GM18508 (cell line): Measurements from ENCODE around the gene GSPT2.
A peak's percentile ranks its signal among the peaks of the same experiment; 100 is the strongest.
"Not testable (repeated sequence)": the region's sequence is repeated elsewhere in the genome, so short reads cannot be mapped to it uniquely, and the experiment has no call there.

Source experiments
- ATAC-seq: cut with Tn5 transposase; IDR thresholded peaks from one replicate; pipeline ENCODE4 v1.9.1; 2021; ENCODE audit warnings: moderate number of reproducible peaks; ENCODE audit not compliant: insufficient read depth, unreplicated experiment

Gene GSPT2

DNA sequence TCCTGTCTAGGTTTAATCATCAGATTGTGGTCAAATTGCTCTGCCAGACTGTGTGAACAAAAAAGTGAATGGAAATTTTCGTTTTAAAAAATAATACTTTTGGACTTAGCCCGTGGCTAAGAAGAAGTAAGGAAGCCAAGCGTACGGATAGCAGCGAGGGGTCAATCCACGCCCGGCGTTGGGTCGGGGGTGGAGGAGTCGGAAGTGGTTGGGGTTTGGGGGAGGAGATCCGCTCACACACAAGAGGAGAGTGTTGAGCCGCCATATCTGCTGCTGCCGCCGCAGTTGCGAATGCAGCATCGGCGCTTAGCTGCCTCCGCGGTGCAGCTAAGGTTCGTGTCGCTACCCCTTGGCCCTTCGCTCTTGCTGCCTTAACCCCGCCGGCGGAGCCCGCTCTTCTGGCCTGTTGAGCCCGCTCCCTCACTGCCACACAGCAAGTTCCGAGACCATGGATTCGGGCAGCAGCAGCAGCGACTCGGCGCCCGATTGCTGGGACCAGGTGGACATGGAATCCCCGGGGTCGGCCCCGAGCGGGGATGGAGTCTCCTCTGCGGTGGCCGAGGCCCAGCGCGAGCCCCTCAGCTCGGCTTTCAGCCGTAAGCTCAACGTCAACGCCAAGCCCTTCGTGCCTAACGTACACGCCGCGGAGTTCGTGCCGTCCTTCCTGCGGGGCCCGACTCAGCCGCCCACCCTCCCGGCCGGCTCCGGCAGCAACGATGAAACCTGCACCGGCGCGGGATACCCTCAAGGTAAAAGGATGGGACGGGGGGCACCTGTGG, at the start of gene GSPT2:
GSPT2 (plus strand) TSS at position 264 of the 779 bp plus-strand sequence; CDS start at position 449, 185 bp downstream.
- peak; percentile 84 for ATAC-seq

DNA sequence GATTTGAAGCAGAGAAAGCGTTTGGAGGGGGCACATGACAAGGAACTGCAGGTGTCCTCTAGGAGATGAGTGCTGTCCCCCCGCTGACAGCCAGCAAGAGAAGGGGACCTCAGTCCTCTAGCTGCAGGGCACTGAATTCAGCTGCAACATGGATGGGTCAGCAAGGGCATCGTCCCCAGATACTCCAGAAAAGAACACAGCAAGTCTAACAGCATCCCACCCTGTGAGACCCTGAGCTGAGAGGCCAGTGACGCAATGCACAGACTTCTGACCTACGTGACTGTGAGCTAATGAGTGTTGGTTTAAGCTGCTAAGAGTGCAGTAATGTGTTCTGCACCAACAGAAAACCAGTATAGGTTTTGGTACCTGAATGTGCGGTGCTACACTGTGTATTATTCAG, 49.0 kb upstream of the GSPT2 start:
- no peak for ATAC-seq

DNA sequence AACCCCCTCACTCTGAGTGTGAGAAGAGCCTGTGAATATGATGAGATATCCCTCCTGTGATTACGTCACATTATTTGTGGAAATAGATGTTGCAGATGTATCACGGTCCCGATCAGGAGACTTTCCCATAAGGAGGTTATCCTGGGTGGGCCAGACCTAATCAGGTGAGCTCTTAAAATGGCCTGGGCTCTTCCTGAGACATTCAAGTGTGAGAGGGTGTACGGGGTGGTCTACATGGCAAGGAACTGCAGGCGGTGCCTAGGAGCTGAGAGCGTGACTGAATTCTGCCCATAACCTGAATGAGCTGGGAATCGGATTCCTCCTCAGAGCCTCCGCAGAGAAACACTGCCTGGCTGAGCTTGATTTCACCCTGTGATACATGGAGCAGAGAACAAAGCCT, 45.8 kb upstream of the GSPT2 start:
- no peak for ATAC-seq

DNA sequence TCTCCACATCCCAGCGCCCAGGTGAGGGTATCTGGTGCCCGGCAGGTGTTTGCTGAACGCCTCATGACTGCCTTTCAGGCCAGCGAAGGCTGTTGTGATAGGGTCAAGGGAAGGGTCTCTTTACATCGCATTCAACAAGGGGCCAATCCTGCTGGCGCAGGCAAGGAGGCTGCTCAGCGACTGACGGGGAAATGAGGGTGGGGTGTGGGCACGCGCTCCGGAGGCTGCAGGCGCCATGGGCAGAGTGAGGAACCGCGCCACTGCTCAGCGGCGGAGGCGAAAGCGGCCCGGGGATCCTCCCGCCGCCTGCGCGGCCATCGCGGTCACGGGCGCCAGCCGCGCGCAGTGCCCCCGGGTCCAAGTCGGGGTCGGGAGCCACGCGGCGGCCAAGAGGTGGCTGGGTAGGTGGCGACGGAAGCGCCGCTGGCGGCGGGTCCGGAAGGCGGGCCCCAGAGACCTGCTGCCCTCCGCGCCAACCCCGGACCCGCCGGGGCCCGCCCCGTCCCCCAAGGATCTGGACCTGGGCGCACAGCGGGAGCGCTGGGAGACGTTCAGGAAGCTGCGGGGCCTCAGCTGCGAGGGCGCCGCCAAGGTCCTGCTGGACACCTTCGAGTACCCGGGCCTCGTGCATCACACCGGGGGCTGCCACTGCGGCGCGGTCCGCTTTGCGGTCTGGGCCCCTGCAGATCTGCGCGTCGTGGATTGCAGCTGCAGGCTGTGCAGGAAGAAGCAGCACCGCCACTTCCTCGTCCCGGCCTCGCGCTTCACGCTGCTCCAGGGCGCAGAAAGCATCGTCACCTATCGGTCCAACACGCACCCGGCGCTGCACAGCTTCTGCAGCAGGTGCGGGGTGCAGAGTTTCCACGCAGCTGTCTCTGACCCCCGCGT, 32.7 kb upstream of the GSPT2 start, which contains the start of gene CENPVL1:
CENPVL1 (plus strand) TSS at position 236 of the 888 bp plus-strand sequence; CDS start at position 236, 0 bp downstream.
- not testable (repeated sequence) for ATAC-seq

DNA sequence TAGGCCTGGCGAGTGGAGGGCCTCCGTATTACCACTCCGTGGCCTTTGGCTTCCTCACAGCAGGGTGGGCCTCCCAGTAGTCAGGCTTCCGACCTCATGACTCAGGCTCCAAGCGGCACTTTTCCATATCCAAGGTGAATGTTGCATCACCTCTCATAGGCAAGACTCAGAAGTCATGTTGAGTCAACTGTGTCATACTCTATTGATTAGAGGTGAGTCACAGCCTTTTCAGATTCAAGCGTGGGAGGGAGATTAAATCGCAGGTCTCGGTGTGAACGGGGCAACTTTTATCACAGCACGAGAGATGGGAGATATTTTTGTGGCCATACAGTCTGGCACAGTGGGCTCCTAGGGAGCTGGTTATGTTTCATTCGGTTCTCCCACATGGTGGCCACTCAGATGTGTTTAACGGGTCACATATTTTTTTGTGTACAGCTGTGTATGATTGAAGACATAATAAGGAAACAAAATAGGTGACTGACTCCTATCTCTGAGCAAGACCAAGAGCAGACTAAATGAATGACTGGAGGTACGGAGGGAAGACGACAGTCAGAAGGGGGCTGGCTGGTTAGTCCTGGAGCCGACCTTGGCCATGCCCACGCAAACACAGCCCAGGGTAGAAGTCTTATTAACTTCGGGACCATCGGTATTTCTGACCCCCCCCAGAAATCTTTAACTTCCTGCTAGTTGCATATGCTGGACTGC, 30.1 kb upstream of the GSPT2 start:
- ATAC-seq = not testable (repeated sequence)

DNA sequence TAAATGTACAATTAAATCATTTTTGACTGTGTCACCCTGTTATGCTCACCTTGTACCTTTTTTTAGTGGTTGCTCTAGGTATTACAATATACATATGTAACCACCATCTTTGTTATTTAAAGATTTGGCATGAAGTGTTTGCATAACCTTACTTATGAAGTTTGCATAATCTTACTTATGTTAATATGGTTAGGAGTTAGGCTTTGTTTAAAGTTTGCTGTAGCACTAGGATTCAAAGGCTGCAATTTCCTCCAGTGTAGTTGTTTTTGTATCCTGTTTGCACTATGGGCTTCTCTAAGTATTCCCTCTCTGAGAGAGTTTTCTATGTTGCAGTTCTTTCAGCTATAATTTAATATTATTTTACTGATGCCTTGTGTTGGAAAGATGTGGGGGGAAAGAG, 15.0 kb upstream of the GSPT2 start:
- no peak for ATAC-seq

DNA sequence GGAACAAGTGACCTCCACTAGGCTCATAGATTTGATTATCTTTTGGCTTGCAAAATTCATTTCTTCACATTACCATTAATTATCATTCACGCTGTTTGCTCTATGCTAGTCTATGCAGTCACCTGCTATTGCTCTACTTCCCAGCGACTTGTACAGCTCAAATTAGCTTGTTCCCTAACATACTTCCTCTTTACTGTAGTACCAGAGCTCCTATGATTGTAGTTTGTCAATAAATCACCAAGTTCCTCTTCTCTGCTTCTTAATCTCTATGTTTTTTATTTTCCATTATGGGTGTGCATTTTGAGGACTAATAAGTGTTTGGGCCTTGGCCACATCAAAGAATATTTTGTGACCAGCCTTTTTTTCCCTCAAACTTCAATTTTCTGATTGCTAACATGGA, 6.2 kb upstream of the GSPT2 start:
- ATAC-seq = no peak

DNA sequence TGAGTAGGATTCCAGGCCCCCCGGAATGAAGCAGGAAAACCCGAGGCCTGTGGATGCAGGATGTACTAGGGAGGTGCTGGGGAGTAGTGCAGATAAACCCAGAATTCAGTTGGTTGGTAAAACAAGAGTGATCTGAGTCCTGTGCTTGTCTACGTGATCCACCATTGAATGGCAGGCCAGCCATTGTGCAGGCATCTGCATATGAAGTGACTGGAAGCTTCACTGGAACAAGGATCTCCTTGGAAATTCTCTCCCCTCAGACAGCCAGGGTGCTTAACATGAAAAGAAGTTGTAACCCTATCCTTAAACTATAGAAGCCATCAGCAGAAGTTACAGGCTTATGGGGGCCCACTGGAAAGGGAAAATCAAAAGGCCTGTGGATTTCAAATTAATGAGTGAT, 656 bp upstream of the GSPT2 start:
- ATAC-seq = no peak

DNA sequence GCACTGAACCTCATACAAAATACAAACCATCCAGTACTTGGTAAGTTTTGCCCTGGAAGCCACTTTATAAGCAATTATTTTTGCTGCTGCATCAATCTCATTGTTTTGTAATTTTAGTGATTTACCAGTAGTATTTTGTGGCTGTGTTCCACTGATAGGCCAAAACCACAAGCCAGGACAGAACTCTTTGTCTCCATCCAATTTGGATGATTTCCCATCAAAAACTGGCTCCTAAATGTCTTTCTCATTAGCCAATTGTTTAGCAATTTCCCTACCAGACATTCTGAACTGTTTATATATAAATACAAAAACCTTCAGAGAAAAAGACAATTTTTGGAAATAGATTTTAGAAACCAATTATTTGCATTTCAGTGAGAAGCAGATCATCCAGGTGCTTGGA, 4.4 kb downstream of the GSPT2 start:
- no peak for ATAC-seq

DNA sequence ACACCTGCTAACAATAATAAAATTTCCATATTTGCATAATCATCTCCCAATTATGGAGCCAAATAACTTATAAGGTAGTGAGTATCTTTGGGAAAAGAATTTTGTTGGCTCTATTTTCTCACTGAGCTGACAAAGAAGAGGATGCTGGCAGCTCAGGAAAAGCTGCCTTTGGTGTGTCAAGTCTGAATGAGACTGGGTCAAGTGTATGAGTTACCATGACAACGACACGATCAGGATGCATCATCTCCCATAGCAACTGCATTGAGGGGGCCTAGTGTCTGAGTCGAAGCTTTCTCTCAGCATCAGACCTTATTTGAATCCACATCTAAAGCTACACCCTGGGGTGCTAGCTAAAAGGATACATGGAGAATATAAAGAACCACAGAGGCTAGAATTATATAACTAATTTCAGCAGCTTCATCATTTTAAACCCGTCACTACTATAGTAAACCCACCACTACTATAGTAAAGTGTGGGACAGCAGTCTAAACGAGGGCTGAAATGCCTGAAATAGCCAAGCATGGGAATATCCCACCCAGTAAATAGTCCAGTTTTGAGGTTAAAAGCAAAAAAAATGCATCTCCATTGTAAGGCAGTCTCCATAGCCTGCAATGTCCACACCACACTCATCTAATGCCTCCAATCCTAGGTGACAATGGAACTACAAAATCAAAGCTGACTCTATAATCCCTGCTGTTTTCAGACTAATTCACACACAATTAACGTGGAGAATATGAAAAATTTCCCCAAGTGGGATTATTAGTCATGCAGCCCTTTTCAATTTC, 16.0 kb downstream of the GSPT2 start:
- no peak for ATAC-seq

DNA sequence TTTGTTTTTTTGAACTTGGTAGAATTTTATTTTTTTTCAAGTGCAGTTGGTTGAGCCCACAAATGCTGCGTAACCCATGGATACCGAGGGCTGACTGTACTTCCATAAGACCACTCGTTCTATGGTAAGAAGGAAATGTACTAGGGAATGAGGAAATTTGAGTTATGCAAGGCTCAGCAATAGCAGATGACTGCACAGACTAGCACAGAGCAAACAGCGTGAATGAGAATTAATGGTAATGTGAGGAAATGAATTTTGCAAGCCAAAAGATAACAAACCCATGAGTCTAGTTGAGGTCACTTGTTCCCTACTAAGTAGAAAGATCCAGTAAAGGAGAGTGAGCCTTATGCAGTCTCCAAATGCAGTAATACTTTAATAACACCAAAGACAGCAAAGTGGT, 17.4 kb downstream of the GSPT2 start:
- ATAC-seq = no peak

DNA sequence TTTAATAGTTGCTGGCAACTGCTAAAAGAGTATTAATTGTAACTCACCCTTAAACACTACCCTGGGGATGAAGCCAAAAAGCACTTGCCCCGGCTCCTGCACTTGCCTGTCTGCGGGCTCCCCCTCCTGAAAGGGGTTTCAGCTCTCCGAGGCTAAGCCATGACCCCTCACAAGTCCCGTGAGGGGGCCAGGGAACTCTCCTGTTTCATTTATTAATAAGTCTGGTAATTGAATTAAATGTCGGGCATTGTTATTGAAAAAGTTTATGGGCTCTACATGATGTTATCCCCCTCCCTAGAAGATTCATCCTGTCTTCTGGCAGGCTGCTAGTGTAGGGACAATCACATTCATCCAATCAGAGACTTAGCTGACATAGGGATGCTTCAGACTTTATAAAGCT, 23.3 kb downstream of the GSPT2 start:
- ATAC-seq = no peak

DNA sequence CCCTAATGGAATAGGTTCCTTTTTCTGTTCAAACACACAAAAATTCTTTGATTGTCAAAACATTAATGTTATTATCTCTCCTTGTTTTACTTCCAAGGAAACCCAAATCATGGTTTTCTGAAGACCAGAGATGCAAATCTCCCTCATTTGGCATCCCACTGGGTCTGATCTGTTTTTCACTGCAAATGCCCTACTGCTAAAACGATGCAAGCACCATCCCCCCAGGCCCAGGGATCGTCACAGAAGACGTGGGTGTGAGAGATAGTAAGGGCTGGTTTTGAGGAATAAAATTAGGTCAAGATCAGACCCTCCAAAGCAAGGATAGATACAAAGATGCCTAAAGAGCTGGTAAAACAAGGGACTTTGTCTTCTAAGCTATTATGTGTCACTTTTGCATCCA, 33.6 kb downstream of the GSPT2 start:
- ATAC-seq = no peak

DNA sequence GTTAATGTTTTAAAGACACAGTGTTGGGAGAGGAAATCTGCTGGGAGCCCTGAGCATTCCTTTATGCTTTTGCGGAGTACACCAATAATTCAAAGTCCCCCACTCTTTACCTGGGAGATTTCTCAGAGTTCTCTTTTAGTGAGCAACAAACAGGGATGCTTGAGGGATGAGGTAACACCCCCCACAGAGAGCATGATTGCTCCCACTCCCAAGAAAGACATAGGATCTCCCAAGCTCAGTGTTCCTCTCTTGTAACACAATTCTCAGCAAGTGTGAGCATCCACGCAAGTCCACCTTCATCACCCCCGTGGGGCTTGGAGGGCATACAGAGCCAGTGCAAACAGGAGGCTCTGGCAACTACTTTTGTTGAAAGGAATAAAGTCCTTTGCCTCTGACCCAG, 36.1 kb downstream of the GSPT2 start:
- ATAC-seq = no peak

DNA sequence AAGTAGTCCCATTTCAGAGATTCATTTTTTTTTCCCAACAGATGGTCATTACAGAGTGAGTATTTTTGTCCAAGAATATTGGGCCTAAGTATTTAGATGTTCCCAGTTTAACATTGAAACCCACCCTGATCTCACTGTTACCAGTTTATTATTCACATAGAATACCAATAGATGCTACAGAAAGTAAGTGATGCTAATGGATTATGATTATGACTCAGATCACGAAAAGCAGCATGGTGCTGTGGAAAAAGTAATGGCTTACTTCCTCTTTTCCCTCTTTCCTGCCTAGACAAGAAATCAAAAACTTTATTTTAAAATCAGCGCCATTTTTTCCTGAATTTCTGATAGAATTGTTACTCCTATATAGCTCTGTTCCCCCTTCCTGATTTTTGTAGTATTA, 51.9 kb downstream of the GSPT2 start:
- ATAC-seq = no peak
